BLaER1 treated with 17β-estradiol and CSF1 and Interleukin-3, amounts not matched to agents 10 nM and 100 nM (cell line): ENCODE data around the gene PDGFA.
A peak's percentile ranks its signal among the peaks of the same experiment; 100 is the strongest.

ENCODE experiments used
- H3K27ac ChIP-seq, 11 experiments: shearing (Covaris generic); formaldehyde crosslinking; 2 replicates each; pipeline ENCODE4 v1.8.1; 2022
- H3K27me3 ChIP-seq, 11 experiments: shearing (Covaris generic); formaldehyde crosslinking; 2 replicates each; pipeline ENCODE4 v1.8.1; 2022
- H3K36me3 ChIP-seq, 11 experiments: shearing (Covaris generic); formaldehyde crosslinking; 2 replicates each; pipeline ENCODE4 v1.8.1; 2022
- H3K4me1 ChIP-seq, 10 experiments: shearing (Covaris generic); formaldehyde crosslinking; 2 replicates each; pipeline ENCODE4 v1.8.1; 2022
- H3K4me2 ChIP-seq, 11 experiments: shearing (Covaris generic); formaldehyde crosslinking; 2 replicates each; pipeline ENCODE4 v1.8.1; 2022
- H3K4me3 ChIP-seq, 10 experiments: shearing (Covaris generic); formaldehyde crosslinking; 2 replicates each; pipeline ENCODE4 v1.8.1; 2022
- H3K9ac ChIP-seq, 11 experiments: shearing (Covaris generic); formaldehyde crosslinking; 2 replicates each; pipeline ENCODE4 v1.8.1; 2022
- H3K9me3 ChIP-seq, 11 experiments: shearing (Covaris generic); formaldehyde crosslinking; replicated peaks in 1 of 11; 2 replicates each; pipeline ENCODE4 v1.8.1; 2022
- H4K20me1 ChIP-seq, 11 experiments: shearing (Covaris generic); formaldehyde crosslinking; 2 replicates each; pipeline ENCODE4 v1.8.1; 2022
- Cebpa-rat ChIP-seq, 11 experiments: shearing (Covaris generic); IDR thresholded peaks; 2 replicates each; pipeline ENCODE4 v1.8.1; 2022

The PDGFA gene

DNA sequence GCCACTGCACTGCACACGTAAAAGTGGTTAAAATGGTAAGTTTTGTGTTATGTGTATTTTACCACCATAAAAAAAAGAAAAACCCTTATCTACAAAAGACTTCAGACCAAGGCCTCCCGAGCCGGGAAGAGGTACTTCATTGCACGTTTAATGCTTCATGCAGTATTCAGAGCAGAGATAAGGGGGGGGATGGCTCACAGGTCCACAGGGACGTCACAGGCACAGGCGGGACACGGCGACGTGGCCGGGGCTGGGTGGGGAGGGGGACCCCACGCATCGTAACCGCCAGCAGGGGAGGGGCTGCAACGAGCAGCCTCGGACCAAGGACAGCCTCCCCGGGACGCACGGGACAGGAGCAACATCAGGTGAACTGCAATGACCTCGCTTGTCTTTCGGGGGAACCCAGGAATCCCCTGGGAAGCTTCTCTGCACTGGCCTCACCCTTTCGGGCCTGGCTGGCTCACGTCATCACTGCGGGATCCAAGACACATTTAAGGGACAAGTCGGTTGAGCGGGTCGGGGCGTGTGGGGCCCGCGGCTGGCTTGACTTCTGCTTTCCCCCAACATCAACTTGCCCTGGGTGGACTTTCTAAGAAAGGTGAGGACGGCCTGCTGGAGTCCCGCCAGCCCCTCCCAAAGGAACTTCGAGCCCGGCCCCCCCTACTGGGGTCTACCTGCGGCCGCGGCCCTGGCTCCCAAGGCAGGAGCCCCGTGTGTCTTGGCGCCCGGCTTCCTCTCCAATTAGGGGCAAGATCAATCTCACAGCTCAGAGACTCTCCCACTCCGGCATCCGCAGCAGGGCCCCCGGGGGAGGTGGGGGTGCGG, 29.6 kb upstream of the PDGFA start:
- TF ChIP-seq Cebpa-rat (IDR thresholded peaks at IDR 0.05) = no peak
- Histone ChIP-seq H3K9ac (no peak overlapping the region), H4K20me1 (peaks cover 0 to 3% (median 0%) of the 10 kb centered on the region in 11 experiments; a peak in 2 of 22 replicates), H3K4me1 (peaks cover 0 to 14% (median 7%) of the 10 kb centered on the region in 10 experiments; a peak in 12 of 20 replicates), H3K4me2 (peak overlapping the region in 8 of 11 experiments; percentile 9 to 38 (median 27); a peak in 10 of 22 replicates), H3K4me3 (no peak overlapping the region), H3K27me3 (no peaks in the 10 kb centered on the region), H3K36me3 (no peaks in the 10 kb centered on the region), H3K9me3 (peaks cover 0 to 15% (median 6%) of the 10 kb centered on the region in 11 experiments; a peak in 6 of 22 replicates), H3K27ac (no peak overlapping the region)

DNA sequence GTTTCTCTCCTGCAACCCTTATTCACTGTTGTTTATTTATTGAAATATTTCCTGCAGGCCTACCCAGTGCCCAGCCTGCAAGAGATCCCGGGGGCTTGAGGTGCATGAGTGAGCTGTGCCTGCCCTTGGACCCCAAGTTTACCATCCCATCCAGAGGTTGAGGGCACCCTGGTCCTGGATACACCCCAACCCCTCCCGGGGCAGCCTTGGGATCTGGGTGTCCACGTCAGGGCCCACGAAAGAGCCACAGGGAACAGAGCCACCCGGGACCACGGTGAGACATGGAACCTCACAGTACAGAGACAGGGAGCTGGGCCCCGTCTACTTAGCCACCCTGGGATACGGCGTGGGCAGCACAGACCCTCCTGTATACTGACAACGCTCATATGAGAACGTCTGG, 28.8 kb upstream of the PDGFA start:
- Histone ChIP-seq H3K27ac (no peak overlapping the region), H4K20me1 (peaks cover 0 to under 1% (median 0%) of the 10 kb centered on the region in 11 experiments; a peak in 1 of 22 replicates), H3K4me1 (peaks cover 1 to 16% (median 9%) of the 10 kb centered on the region in 10 experiments), H3K9me3 (peaks cover 0 to 15% (median 6%) of the 10 kb centered on the region in 11 experiments; a peak in 6 of 22 replicates), H3K27me3 (no peaks in the 10 kb centered on the region), H3K4me2 (no peak overlapping the region), H3K9ac (no peak overlapping the region), H3K36me3 (no peaks in the 10 kb centered on the region), H3K4me3 (no peak overlapping the region)
- no peak for TF ChIP-seq Cebpa-rat (IDR thresholded peaks at IDR 0.05)

DNA sequence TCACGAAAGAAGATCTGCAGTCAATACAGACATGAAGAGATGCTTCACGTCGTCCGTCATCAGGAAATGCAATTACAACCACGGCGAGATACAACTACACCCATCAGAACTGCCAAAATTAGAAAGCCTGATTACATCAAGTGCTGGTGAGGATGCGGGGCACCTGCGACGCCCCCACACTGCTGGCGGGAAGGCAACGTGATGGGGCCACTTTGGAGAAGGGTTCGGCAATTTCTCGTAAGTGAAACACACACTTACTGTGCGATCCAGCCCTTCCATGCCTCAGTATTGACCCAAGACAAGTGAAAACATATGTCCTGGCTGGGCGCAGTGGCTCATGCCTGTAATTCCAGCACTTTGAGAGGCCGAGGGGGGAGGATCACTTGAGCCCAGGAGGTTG, 25.8 kb upstream of the PDGFA start:
- no peaks in the 10 kb centered on the region for H3K36me3 ChIP-seq
- no peak overlapping the region for H3K9ac ChIP-seq
- H3K4me3 ChIP-seq = no peak overlapping the region
- peaks cover 0 to 8% (median 0%) of the 10 kb centered on the region in 11 experiments; a peak in 2 of 22 replicates for H4K20me1 ChIP-seq
- H3K27me3 ChIP-seq = peaks cover 0 to 11% (median 0%) of the 10 kb centered on the region in 11 experiments; a peak in 6 of 22 replicates
- H3K9me3 ChIP-seq = peaks cover 0 to 18% (median 11%) of the 10 kb centered on the region in 11 experiments; a peak in 11 of 22 replicates
- H3K27ac ChIP-seq = no peak overlapping the region
- TF ChIP-seq Cebpa-rat (IDR thresholded peaks at IDR 0.05) = no peak
- H3K4me1 ChIP-seq = peaks cover 17 to 43% (median 36%) of the 10 kb centered on the region in 10 experiments
- H3K4me2 ChIP-seq = no peak overlapping the region

DNA sequence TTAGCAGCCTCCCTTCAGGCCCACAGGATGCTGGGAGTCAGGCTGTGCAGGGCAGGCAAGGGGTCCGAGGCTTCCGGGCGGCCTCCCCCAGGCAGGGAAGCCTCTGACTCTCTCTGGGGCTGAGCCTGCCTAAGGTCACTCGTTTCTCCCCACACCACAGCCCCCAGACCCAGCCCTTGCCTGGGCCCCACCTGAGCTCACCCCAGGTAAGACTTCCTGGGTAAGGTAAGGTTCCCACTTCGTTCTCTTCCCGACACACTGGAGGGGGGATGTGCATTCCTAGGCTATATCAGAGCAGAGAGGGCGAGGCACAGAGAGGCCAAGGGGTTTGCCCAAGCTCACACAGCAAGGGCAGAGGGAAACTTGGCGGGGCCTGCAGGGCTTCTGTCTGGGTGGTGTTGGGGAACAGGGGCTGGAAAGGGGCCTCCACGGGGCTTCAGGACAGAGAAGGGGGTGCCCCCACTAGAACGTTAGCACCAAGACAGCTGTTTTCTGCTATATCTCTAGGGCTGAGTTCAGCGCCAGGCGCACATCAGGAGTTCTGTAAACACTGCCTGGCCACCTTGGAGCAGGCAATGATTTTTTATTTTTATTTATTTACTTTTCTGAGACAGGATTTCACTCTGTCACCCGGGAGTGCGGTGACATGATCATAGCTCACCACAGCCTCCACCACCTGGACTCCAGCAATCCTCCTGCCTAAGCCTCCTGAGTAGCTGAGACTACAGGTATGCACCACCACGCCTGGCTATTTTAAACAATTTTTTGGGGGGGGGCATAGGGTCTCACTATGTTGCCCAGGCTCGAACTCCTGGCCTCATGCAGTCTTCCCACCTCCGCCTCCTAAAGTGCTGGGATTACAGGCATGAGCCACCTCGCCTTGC, 24.9 kb upstream of the PDGFA start:
- Histone ChIP-seq H3K27me3 (peaks cover 0 to 15% (median 5%) of the 10 kb centered on the region in 11 experiments; a peak in 8 of 22 replicates), H3K4me3 (no peak overlapping the region), H3K36me3 (no peaks in the 10 kb centered on the region), H4K20me1 (peaks cover 0 to 8% (median 0%) of the 10 kb centered on the region in 11 experiments; a peak in 2 of 22 replicates), H3K4me1 (peaks cover 17 to 44% (median 42%) of the 10 kb centered on the region in 10 experiments), H3K9me3 (peaks cover 0 to 19% (median 11%) of the 10 kb centered on the region in 11 experiments; a peak in 11 of 22 replicates), H3K4me2 (no peak overlapping the region), H3K9ac (no peak overlapping the region), H3K27ac (no peak overlapping the region)
- no peak for TF ChIP-seq Cebpa-rat (IDR thresholded peaks at IDR 0.05)

DNA sequence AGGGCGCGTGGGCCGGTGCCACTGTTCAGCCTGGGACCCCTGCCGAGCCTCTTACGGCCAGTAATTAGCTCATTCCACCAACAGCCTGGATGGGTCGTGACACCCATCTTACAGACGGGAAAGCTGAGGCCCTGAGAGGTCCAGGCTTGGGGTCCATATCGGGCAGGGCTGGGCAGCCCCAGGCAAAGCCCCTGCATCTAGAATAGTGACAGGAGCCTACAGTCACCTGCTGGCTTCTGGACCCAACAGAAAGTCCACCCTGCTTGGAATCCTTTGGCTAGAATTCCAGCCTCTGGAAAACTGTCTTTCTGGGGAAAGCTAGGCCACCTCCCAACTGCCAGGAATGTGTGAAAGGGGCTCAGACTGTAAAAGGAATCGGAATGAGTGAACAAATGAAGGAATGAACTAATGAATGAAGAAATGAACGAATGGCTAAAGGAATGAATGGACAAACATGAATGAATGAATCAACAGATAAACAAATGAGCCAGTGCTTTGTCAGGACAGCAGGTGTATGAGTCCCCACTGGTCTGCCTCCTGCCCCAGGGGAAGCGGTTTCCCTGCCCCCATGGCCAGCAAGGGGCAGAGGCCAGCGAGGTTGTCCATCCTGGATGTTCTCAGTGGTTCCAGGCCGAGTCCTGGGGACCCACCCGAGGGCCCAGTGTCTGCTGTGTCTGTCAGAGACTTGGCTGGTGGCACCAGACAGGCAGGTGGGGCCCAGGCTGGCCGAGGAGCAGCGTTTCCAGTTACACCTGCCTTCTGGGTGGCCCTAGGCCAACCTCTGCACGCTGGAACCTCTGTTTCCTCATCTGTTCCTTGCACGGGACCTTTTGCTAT, 24.1 kb upstream of the PDGFA start:
- no peaks in the 10 kb centered on the region for H3K36me3 ChIP-seq
- peak overlapping the region; percentile 67 to 91 (median 81); a peak in 21 of 22 replicates for H3K4me2 ChIP-seq
- H3K4me3 ChIP-seq = no peak overlapping the region
- H4K20me1 ChIP-seq = peaks cover 0 to 8% (median 0%) of the 10 kb centered on the region in 11 experiments; a peak in 3 of 22 replicates
- peaks cover 0 to 19% (median 11%) of the 10 kb centered on the region in 11 experiments; a peak in 11 of 22 replicates for H3K9me3 ChIP-seq
- peaks cover 24 to 47% (median 46%) of the 10 kb centered on the region in 10 experiments for H3K4me1 ChIP-seq
- H3K27me3 ChIP-seq = peaks cover 0 to 22% (median 7%) of the 10 kb centered on the region in 11 experiments; a peak in 15 of 22 replicates
- TF ChIP-seq Cebpa-rat (IDR thresholded peaks at IDR 0.05) = no peak
- H3K9ac ChIP-seq = peak overlapping the region in 6 of 11 experiments; percentile 25 to 49 (median 48); a peak in 9 of 22 replicates
- peak overlapping the region in 5 of 11 experiments; percentile 25 to 69 (median 59); a peak in 5 of 22 replicates for H3K27ac ChIP-seq

DNA sequence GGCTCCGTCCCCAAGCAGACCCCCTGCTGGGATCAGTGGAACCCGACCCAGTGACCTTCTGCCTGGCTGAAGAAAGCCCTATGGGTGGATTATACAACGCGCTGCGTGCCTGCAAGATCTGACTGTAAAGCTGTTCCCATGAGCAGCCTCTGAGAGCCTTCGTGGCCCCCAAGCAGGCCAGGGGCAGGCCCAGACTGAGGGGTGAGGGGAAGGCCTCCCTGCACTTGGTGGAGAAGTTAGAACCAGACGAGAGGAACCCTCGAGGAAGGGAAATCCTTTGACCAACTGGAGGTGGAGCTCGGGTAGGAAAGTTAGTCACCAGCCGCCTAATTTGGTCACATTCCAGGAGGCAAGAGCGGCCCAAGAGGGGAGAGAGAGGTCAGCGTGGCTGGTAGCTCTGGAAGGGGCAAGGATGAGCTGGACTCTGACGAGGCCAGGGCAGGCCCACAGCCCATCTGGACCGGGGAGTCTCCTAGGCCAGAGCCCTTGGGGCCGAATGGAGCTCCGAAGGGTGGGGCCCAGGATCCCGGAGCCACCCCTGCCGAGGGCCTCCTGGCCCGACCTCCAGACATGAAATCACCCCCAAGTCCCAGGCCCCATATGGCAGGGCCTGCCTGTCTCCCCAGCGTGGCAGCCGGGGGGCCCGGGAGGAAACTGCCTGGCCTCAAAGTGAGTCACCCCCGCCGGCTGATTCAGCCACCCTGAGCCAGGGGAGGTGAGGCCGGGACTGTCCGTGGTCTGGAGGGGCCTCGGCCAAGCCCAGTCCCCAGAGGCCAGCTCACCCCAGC, 23.3 kb upstream of the PDGFA start:
- peak overlapping the region in 9 of 11 experiments; percentile 25 to 69 (median 55); a peak in 14 of 22 replicates for H3K27ac ChIP-seq
- no peaks in the 10 kb centered on the region for H3K36me3 ChIP-seq
- peaks cover 32 to 56% (median 54%) of the 10 kb centered on the region in 10 experiments for H3K4me1 ChIP-seq
- peaks cover 0 to 11% (median 0%) of the 10 kb centered on the region in 11 experiments; a peak in 4 of 22 replicates for H4K20me1 ChIP-seq
- no peak for TF ChIP-seq Cebpa-rat (IDR thresholded peaks at IDR 0.05)
- peak overlapping the region; percentile 67 to 91 (median 81) for H3K4me2 ChIP-seq
- H3K4me3 ChIP-seq = no peak overlapping the region
- peaks cover 0 to 30% (median 10%) of the 10 kb centered on the region in 11 experiments; a peak in 15 of 22 replicates for H3K27me3 ChIP-seq
- peaks cover 0 to 19% (median 11%) of the 10 kb centered on the region in 11 experiments; a peak in 11 of 22 replicates for H3K9me3 ChIP-seq
- peak overlapping the region in 10 of 11 experiments; percentile 3 to 52 (median 47); a peak in 13 of 22 replicates for H3K9ac ChIP-seq

DNA sequence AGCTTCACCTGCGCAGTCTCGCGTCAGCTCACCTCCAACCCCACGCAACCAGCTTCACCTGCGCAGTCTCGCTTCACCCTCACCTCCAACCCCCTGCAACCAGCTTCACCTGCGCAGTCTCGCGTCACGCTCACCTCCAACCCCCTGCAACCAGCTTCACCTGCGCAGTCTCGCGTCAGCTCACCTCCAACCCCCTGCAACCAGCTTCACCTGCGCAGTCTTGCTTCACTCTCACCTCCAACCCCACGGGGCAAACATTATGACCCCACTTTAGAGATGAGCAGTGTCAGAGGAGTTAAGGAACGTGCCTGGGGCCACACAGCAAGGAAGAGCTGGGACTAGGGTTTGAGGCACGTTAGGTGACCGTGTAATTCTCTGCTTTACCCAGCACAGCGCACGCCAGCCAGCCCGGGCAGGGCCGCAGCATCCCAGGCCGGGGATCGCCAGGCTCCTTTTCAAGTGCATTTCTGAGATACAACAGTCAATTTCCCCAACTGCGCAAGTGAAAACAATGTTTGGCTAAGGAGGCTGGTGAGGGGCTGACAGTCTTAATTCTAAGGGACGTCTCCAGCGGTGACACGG, 22.6 kb upstream of the PDGFA start:
- no peak overlapping the region for H3K4me3 ChIP-seq
- H4K20me1 ChIP-seq = peaks cover 0 to 12% (median 0%) of the 10 kb centered on the region in 11 experiments; a peak in 4 of 22 replicates
- H3K27me3 ChIP-seq = peaks cover 0 to 34% (median 10%) of the 10 kb centered on the region in 11 experiments; a peak in 15 of 22 replicates
- H3K9ac ChIP-seq = peak overlapping the region in 5 of 11 experiments; percentile 3 to 52 (median 48); a peak in 7 of 22 replicates
- peak overlapping the region in 3 of 11 experiments; percentile 59 to 71 (median 69); a peak in 5 of 22 replicates for H3K27ac ChIP-seq
- peaks cover 0 to 19% (median 11%) of the 10 kb centered on the region in 11 experiments; a peak in 11 of 22 replicates for H3K9me3 ChIP-seq
- no peak for TF ChIP-seq Cebpa-rat (IDR thresholded peaks at IDR 0.05)
- H3K4me2 ChIP-seq = peak overlapping the region; percentile 67 to 91 (median 81)
- peaks cover 35 to 60% (median 58%) of the 10 kb centered on the region in 10 experiments for H3K4me1 ChIP-seq
- no peaks in the 10 kb centered on the region for H3K36me3 ChIP-seq
